ENCODE data around the gene GAL3ST2.
"Not testable (repeated sequence)": the region's sequence is repeated elsewhere in the genome, so short reads cannot be mapped to it uniquely, and the experiment has no call there.

The GAL3ST2 gene

DNA sequence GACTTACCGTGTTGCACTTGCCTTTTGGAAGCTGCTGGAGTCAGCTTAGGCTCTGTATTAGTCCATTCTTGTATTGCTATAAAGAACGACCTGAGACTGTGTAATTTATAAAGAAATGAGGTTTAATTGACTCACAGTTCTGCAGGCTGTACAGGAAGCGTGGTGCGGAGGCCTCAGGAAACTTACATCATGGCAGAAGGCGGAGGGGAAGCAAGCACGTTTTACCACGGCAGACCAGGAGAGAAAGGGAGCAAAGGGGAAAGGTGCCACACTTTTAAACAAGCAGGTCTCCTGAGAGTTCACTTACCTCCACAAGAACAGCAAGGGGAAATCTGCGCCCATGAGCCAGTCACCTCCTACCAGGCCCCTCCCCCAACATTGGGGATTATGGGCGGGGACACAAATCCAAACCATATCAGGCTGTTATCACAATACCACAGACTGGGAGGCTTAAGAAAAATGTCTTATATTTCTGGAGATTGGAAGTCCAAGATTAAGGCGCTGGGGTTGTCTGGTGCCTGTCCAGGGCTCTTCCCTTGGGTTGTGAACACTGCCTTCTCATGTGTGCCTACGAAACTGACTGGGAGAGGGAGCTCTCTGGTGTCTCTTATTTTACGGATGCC is 45.8 kb upstream of the GAL3ST2 start:
- no peak for ATAC-seq
- TF ChIP-seq SNAI2 (CRISPR knock-in tag; IDR thresholded peaks at IDR 0.05): no peak
- TF ChIP-seq ESRRG (CRISPR knock-in tag; IDR thresholded peaks at IDR 0.05): no peak
- TF ChIP-seq, protein P1, sequence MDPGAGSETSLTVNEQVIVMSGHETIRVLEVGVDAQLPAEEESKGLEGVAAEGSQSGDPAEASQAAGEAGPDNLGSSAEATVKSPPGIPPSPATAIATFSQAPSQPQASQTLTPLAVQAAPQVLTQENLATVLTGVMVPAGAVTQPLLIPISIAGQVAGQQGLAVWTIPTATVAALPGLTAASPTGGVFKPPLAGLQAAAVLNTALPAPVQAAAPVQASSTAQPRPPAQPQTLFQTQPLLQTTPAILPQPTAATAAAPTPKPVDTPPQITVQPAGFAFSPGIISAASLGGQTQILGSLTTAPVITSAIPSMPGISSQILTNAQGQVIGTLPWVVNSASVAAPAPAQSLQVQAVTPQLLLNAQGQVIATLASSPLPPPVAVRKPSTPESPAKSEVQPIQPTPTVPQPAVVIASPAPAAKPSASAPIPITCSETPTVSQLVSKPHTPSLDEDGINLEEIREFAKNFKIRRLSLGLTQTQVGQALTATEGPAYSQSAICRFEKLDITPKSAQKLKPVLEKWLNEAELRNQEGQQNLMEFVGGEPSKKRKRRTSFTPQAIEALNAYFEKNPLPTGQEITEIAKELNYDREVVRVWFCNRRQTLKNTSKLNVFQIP (CRISPR knock-in tag; IDR thresholded peaks at IDR 0.05; ENCODE audit: borderline replicate concordance, low read depth): no peak
- TF ChIP-seq ZFP3 (CRISPR knock-in tag; IDR thresholded peaks at IDR 0.05): no peak
- TF ChIP-seq ZNF565 (CRISPR knock-in tag; conservative IDR thresholded peaks at IDR 0.05; ENCODE audit: low read depth): no peak
- no peak for TF ChIP-seq ZC3H10 (CRISPR knock-in tag; IDR thresholded peaks at IDR 0.05)
- no peak for TF ChIP-seq ARNTL (CRISPR knock-in tag; IDR thresholded peaks at IDR 0.05; ENCODE audit: borderline replicate concordance, low read depth)
- no peak for TF ChIP-seq PPARA (CRISPR knock-in tag; IDR thresholded peaks at IDR 0.05; ENCODE audit: borderline replicate concordance)

DNA sequence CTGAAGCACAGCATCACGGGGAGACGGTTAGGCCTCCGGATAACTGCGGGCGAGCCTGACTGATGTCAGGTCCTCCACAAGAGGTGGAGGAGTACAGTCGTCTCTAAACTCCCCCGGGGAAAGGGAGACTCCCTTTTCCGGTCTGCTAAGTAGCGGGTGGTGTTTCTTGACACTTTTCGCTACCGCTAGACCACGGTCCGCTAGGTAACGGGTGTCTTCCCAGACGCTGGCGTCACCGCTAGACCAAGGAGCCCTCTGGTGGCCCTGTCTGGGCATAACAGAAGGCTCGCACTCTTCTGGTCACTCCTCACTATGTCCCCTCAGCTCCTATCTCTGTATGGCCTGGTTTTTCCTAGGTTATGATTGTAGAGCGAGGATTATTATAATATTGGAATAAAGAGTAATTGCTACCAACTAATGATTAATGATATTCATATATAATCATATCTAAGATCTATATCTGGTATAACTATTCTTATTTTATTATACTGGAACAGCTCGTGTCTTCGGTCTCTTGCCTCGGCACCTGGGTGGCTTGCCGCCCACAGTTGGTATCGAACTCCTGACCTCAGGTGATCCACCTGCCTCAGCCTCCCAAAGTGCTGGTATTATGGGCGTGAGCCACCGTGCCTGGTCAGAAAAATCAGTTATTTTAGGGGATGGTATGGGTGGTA is 44.0 kb upstream of the GAL3ST2 start:
- not testable (repeated sequence) for ATAC-seq

DNA sequence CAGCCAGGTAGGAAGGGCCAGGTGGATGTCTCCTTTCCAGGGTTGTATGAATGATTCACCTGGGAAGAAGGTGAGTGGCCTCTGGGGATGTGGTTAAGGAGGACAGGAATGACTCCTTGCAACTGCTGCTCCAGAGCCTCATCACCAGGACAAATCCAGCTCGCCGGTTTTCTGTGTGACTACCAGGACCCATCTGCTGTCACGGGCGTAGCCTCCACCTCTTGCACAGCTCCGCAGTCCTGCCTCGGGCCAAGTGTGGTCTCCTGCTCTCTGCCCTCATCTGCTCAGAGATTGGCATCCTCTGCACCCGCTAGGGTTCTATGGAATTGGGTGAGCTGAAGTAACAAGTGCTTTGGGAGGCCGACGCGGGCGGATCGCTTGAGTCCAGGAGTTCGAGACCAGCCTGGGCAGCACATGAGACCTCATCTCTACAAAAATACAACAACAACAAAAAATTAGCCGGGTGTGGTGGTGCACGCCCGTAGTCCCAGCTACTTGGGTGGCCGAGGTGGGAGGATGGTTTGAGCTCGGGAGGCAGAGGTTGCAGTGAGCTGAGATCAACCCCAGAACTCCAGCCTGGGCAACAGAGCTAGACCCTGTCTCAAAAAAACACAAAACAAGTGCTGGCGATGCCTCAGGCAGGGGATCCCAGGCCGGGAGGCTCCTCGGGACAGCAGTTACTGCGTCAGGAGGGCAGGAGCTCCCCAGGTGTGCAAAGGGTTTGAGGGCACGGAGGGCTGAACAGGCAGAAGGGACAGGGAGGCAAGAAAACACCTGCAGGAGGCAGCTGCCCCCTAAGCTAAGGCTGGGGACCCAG is 43.0 kb upstream of the GAL3ST2 start:
- no peak for ATAC-seq
- TF ChIP-seq PPARA (CRISPR knock-in tag; IDR thresholded peaks at IDR 0.05; ENCODE audit: borderline replicate concordance) (no peak), ZNF70 (CRISPR knock-in tag; IDR thresholded peaks at IDR 0.05) (no peak), ARNTL (CRISPR knock-in tag; IDR thresholded peaks at IDR 0.05; ENCODE audit: borderline replicate concordance, low read depth) (no peak), ZNF8 (CRISPR knock-in tag; IDR thresholded peaks at IDR 0.05) (no peak), ZFP30 (CRISPR knock-in tag; IDR thresholded peaks at IDR 0.05) (no peak), ZC3H10 (CRISPR knock-in tag; IDR thresholded peaks at IDR 0.05) (no peak), BACH2 (CRISPR knock-in tag; IDR thresholded peaks at IDR 0.05; ENCODE audit: borderline replicate concordance) (no peak), CSDC2 (CRISPR knock-in tag; IDR thresholded peaks at IDR 0.05) (no peak), ISL1 (CRISPR knock-in tag; IDR thresholded peaks at IDR 0.05) (no peak), TCF4 (CRISPR knock-in tag; IDR thresholded peaks at IDR 0.05; ENCODE audit: borderline replicate concordance) (no peak), GLIS3 (CRISPR knock-in tag; IDR thresholded peaks at IDR 0.05) (no peak)
- TF ChIP-seq, protein P2, sequence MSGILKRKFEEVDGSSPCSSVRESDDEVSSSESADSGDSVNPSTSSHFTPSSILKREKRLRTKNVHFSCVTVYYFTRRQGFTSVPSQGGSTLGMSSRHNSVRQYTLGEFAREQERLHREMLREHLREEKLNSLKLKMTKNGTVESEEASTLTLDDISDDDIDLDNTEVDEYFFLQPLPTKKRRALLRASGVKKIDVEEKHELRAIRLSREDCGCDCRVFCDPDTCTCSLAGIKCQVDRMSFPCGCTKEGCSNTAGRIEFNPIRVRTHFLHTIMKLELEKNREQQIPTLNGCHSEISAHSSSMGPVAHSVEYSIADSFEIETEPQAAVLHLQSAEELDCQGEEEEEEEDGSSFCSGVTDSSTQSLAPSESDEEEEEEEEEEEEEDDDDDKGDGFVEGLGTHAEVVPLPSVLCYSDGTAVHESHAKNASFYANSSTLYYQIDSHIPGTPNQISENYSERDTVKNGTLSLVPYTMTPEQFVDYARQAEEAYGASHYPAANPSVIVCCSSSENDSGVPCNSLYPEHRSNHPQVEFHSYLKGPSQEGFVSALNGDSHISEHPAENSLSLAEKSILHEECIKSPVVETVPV (CRISPR knock-in tag; IDR thresholded peaks at IDR 0.05): no peak
- TF ChIP-seq, protein P3, sequence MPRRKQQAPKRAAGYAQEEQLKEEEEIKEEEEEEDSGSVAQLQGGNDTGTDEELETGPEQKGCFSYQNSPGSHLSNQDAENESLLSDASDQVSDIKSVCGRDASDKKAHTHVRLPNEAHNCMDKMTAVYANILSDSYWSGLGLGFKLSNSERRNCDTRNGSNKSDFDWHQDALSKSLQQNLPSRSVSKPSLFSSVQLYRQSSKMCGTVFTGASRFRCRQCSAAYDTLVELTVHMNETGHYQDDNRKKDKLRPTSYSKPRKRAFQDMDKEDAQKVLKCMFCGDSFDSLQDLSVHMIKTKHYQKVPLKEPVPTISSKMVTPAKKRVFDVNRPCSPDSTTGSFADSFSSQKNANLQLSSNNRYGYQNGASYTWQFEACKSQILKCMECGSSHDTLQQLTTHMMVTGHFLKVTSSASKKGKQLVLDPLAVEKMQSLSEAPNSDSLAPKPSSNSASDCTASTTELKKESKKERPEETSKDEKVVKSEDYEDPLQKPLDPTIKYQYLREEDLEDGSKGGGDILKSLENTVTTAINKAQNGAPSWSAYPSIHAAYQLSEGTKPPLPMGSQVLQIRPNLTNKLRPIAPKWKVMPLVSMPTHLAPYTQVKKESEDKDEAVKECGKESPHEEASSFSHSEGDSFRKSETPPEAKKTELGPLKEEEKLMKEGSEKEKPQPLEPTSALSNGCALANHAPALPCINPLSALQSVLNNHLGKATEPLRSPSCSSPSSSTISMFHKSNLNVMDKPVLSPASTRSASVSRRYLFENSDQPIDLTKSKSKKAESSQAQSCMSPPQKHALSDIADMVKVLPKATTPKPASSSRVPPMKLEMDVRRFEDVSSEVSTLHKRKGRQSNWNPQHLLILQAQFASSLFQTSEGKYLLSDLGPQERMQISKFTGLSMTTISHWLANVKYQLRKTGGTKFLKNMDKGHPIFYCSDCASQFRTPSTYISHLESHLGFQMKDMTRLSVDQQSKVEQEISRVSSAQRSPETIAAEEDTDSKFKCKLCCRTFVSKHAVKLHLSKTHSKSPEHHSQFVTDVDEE (CRISPR knock-in tag; IDR thresholded peaks at IDR 0.05): no peak
- TF ChIP-seq, protein P1 (CRISPR knock-in tag; IDR thresholded peaks at IDR 0.05; ENCODE audit: borderline replicate concordance, low read depth): no peak
- TF ChIP-seq, protein P4, sequence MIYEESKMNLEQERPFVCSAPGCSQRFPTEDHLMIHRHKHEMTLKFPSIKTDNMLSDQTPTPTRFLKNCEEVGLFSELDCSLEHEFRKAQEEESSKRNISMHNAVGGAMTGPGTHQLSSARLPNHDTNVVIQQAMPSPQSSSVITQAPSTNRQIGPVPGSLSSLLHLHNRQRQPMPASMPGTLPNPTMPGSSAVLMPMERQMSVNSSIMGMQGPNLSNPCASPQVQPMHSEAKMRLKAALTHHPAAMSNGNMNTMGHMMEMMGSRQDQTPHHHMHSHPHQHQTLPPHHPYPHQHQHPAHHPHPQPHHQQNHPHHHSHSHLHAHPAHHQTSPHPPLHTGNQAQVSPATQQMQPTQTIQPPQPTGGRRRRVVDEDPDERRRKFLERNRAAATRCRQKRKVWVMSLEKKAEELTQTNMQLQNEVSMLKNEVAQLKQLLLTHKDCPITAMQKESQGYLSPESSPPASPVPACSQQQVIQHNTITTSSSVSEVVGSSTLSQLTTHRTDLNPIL (CRISPR knock-in tag; IDR thresholded peaks at IDR 0.05; ENCODE audit: low read depth): no peak
- TF ChIP-seq, protein P5, sequence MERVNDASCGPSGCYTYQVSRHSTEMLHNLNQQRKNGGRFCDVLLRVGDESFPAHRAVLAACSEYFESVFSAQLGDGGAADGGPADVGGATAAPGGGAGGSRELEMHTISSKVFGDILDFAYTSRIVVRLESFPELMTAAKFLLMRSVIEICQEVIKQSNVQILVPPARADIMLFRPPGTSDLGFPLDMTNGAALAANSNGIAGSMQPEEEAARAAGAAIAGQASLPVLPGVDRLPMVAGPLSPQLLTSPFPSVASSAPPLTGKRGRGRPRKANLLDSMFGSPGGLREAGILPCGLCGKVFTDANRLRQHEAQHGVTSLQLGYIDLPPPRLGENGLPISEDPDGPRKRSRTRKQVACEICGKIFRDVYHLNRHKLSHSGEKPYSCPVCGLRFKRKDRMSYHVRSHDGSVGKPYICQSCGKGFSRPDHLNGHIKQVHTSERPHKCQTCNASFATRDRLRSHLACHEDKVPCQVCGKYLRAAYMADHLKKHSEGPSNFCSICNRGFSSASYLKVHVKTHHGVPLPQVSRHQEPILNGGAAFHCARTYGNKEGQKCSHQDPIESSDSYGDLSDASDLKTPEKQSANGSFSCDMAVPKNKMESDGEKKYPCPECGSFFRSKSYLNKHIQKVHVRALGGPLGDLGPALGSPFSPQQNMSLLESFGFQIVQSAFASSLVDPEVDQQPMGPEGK (CRISPR knock-in tag; IDR thresholded peaks at IDR 0.05; ENCODE audit: borderline replicate concordance): no peak

Measured in SK-N-SH treated with all-trans-retinoic acid at 6 μM for 48 hours (cell line).